GM12872 (cell line): Measurements from ENCODE around the gene KCNMB1.

Experiments
- CTCF ChIP-seq: IDR thresholded peaks from 3 replicates; pipeline ENCODE4 v1.5.1; 2011; ENCODE audit warnings: low read depth, mild to moderate bottlenecking, low read length, moderate library complexity; ENCODE audit not compliant: insufficient read depth

KCNMB1 gene

GRCh38 chr5:170404398-170404797, 15.2 kb upstream of the KCNMB1 start:
- TF ChIP-seq CTCF = no peak

GRCh38 chr5:170403675-170404074, 14.5 kb upstream of the KCNMB1 start:
- TF ChIP-seq CTCF = no peak

- no peak for TF ChIP-seq CTCF
These were observed 13.3 kb upstream of the KCNMB1 start for GRCh38 chr5:170402508-170402907.

GRCh38 chr5:170397059-170397458, 7.9 kb upstream of the KCNMB1 start:
- no peak for TF ChIP-seq CTCF

GRCh38 chr5:170393958-170394357, 4.8 kb upstream of the KCNMB1 start:
- TF ChIP-seq CTCF = no peak

- no peak for TF ChIP-seq CTCF
These were observed 4.1 kb upstream of the KCNMB1 start for GRCh38 chr5:170393235-170393634.

- no peak for TF ChIP-seq CTCF
These were observed 1.3 kb upstream of the KCNMB1 start for GRCh38 chr5:170390472-170390871.

- no peak for TF ChIP-seq CTCF
These were observed 354 bp upstream of the KCNMB1 start for GRCh38 chr5:170389550-170389892.
